Breast epithelium (tissue), 4 donors: ENCODE results near the gene RABAC1. TPM values are rescaled to one million over a fixed set of nuclear protein-coding genes. Genes with fewer than 3 reads are reported as not detected.
A peak's percentile ranks its signal among the peaks of the same experiment; 100 is the strongest.
"Not testable (repeated sequence)": the region's sequence is repeated elsewhere in the genome, so short reads cannot be mapped to it uniquely, and the experiment has no call there.

Source experiments
- DNase-seq, 2 donors: peaks; one replicate each; pipeline ENCODE4 v3.0.0-alpha.2; 2019; ENCODE audit warnings: low spot score in 2 of 2
- H3K27ac ChIP-seq, 2 donors: fragments of 200-600 bp; sonication (generic) in 1 of 2; one replicate each; pipeline ENCODE4 v1.5.1; 2016 to 2019; ENCODE audit warnings: mild to moderate bottlenecking in 1 of 2
- H3K27me3 ChIP-seq, 2 donors: fragments of 200-600 bp; sonication (generic) in 1 of 2; one replicate each; pipeline versions ENCODE4 v1.5.1 to v1.6.0; 2017 to 2019; ENCODE audit warnings: control low read depth in 1 of 2, mild to moderate bottlenecking in 1 of 2
- H3K36me3 ChIP-seq: fragments of 200-600 bp; one replicate; pipeline ENCODE4 v1.5.1; 2019
- H3K4me1 ChIP-seq, 2 donors: fragments of 200-600 bp; sonication (generic); one replicate each; pipeline ENCODE4 v1.5.1; 2016 to 2019; ENCODE audit warnings: control low read depth in 1 of 2
- H3K4me3 ChIP-seq, 3 donors: fragments of 200-600 bp; sonication (generic); 1 replicate in 2 of 3; 2 replicates in 1 of 3; pipeline ENCODE4 v1.5.1; 2016 to 2019; ENCODE audit warnings: mild to moderate bottlenecking in 3 of 3, moderate library complexity in 2 of 3
- H3K9me3 ChIP-seq, 2 donors: fragments of 200-600 bp; sonication (generic) in 1 of 2; one replicate each; pipeline ENCODE4 v1.5.1; 2016 to 2019; ENCODE audit warnings: control low read depth in 1 of 2
- POLR2A ChIP-seq: fragments of 450-650 bp; IDR thresholded peaks from one replicate; pipeline ENCODE4 v1.6.1; 2016; ENCODE audit warnings: antibody characterized with exemption, mild to moderate bottlenecking, moderate library complexity
- POLR2AphosphoS5 ChIP-seq, 3 donors: sonication (generic); formaldehyde crosslinking; IDR thresholded peaks; one replicate each; pipeline ENCODE4 v1.6.1; 2017; ENCODE audit warnings: antibody characterized with exemption in 3 of 3
- intact Hi-C: fragments of 100-400 bp; cut with DNase I; formaldehyde crosslinking; loops from one replicate; pipeline ENCODE4 v1.15.1; 2023; ENCODE audit warnings: low total_unique reads
- total RNA-seq, 3 donors: library from RNA; depleted of rRNA; stranded (reverse); fragments of >200 nt; gene quantifications; one replicate each; pipeline ENCODE4 v1.1.0, GENCODE V29; 2016
- TF ChIP-seq, protein P1 (sequence below), 3 donors: fragments of 450-650 bp; IDR thresholded peaks; one replicate each; pipeline ENCODE4 v1.5.1; 2016 to 2017; ENCODE audit warnings: antibody characterized with exemption in 3 of 3, mild to moderate bottlenecking in 3 of 3, moderate library complexity in 3 of 3

RABAC1 gene
- total RNA-seq, 3 donors from 2014 or later: 150 to 190 (median 153) TPM

DNA sequence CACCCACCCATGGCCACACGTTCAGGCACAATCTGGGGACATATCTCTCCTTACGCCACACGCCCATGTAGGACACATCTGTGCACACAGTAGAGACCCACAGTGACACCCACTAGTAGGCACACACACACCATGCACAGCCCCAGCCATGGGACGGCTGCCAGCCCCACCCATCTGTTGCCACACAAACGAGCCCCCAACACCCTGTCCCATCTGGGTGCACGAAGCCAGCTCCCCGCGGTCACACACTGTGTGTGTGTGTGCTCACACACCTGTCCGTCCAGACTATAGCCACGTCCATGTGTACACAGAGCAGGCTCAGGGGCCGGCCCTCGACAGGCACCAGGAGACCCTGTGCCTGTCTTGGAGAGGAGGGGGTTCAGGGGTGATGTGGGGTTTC, 41.4 kb downstream of the RABAC1 start:
- H3K36me3 ChIP-seq: no peaks in the 10 kb centered on the region
- DNase-seq: no peak
- peaks cover 7 to 79% of the 10 kb centered on the region in 2 donors for H3K27me3 ChIP-seq
- no peaks in the 10 kb centered on the region for H3K9me3 ChIP-seq
- TF ChIP-seq, protein P1, sequence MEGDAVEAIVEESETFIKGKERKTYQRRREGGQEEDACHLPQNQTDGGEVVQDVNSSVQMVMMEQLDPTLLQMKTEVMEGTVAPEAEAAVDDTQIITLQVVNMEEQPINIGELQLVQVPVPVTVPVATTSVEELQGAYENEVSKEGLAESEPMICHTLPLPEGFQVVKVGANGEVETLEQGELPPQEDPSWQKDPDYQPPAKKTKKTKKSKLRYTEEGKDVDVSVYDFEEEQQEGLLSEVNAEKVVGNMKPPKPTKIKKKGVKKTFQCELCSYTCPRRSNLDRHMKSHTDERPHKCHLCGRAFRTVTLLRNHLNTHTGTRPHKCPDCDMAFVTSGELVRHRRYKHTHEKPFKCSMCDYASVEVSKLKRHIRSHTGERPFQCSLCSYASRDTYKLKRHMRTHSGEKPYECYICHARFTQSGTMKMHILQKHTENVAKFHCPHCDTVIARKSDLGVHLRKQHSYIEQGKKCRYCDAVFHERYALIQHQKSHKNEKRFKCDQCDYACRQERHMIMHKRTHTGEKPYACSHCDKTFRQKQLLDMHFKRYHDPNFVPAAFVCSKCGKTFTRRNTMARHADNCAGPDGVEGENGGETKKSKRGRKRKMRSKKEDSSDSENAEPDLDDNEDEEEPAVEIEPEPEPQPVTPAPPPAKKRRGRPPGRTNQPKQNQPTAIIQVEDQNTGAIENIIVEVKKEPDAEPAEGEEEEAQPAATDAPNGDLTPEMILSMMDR (IDR thresholded peaks at IDR 0.05): no peak
- TF ChIP-seq POLR2A: no peak
- no peak for TF ChIP-seq POLR2AphosphoS5 (IDR thresholded peaks at IDR 0.05)
- no peak overlapping the region for H3K4me3 ChIP-seq
- H3K27ac ChIP-seq: no peak overlapping the region
- intact Hi-C loops: no loop called here
- peaks cover 3 to 5% of the 10 kb centered on the region in 2 donors for H3K4me1 ChIP-seq

DNA sequence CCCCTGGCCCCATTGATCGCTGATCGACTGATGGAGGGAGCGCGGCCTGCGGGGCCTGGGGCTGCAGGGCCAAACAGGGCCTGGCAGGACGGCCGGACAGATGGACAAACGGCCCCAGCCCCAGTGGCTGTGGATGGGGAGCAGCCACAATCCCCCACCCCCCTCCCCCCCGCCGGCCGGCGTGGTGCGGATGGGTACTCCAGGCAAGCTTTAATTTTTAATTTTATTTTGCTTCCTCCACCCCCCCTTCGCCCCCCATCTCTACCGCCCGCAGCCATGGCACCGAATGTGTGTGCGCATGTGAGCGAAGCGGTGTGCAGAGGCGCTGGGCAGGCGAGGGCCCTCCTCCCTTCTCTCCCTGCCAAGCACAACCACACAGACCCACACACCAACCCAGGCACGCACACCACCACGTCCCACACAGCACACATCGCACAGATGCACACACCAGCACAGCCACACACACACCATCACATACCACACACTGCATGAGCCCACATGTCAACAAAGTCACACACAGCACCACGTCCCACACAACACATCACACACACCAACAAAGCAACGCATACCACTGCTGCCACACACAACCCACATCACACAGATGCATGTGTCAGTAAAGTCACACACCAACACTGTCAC, 43.2 kb downstream of the RABAC1 start:
- H3K4me1 ChIP-seq: peaks cover 3 to 5% of the 10 kb centered on the region in 2 donors
- no peaks in the 10 kb centered on the region for H3K36me3 ChIP-seq
- intact Hi-C loops: no loop called here
- no peak for DNase-seq
- TF ChIP-seq POLR2A (no peak), POLR2AphosphoS5 (IDR thresholded peaks at IDR 0.05) (no peak)
- TF ChIP-seq, protein P1 (IDR thresholded peaks at IDR 0.05): no peak
- no peaks in the 10 kb centered on the region for H3K9me3 ChIP-seq
- H3K27ac ChIP-seq: no peak overlapping the region
- peaks cover 7 to 77% of the 10 kb centered on the region in 2 donors for H3K27me3 ChIP-seq
- H3K4me3 ChIP-seq: no peak overlapping the region

DNA sequence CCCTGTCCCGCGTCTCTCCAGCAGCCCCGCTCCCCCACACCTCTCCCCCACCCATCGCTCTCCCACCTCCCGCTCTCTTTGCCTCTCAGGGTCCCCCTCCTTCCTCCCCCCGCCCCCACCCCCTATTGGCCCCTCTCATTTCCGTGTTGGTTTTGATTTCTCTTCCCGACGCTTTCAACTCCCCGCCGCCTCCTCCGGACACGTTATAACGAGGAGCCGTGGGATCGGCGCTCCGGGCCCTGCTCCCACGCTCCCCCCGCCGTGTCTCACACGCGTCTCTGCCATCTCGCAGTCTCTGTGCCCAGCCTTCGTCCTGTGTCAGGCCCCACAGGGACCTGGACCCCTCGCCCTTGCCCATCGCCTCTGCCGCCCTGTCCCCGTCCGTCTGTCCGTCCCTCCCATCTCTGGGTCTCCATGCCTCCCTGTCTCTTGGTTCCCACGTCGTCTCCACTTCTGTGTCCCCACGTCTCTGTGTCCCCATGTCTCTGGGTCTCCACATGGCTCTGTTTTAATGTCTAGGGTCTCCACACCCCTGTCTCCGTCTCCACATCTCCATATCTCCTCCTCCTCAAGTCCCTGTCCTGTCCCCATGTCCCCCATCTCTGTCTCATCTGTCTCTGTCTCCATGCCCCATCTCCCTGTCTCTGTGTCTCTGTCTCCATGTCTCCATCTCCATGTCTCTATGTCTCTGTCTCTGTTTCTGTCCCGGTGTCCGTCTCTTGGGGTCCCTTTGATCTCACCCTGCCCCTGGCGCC, 43.9 kb downstream of the RABAC1 start:
- H3K36me3 ChIP-seq: no peaks in the 10 kb centered on the region
- peak overlapping the region in 1 of 3 donors; percentile 31 for H3K4me3 ChIP-seq
- TF ChIP-seq POLR2A: no peak
- TF ChIP-seq, protein P1 (IDR thresholded peaks at IDR 0.05): no peak
- TF ChIP-seq POLR2AphosphoS5 (IDR thresholded peaks at IDR 0.05): no peak
- no peak for DNase-seq
- peaks cover 3 to 5% of the 10 kb centered on the region in 2 donors for H3K4me1 ChIP-seq
- intact Hi-C loops: no loop called here
- no peak overlapping the region for H3K27ac ChIP-seq
- H3K27me3 ChIP-seq: peaks cover 7 to 71% of the 10 kb centered on the region in 2 donors
- H3K9me3 ChIP-seq: no peaks in the 10 kb centered on the region

DNA sequence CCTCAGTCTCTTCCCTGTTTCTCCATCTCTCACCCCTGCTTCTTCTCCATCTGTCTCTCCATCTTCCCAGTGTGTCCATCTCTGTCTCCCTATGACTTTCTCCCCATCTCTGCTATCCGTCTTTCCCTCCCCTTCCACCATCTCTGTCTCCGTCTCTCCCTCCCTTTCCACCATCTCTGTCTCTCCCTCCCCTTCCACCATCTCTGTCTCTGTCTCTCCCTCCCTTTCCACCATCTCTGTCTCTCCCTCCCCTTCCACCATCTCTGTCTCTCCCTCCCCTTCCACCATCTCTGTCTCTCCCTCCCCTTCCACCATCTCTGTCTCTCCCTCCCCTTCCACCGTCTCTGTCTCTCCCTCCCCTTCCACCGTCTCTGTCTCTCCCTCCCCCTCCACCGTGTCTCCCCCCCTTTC, 44.7 kb downstream of the RABAC1 start:
- peaks cover 7 to 71% of the 10 kb centered on the region in 2 donors for H3K27me3 ChIP-seq
- intact Hi-C loops: not testable (repeated sequence)

DNA sequence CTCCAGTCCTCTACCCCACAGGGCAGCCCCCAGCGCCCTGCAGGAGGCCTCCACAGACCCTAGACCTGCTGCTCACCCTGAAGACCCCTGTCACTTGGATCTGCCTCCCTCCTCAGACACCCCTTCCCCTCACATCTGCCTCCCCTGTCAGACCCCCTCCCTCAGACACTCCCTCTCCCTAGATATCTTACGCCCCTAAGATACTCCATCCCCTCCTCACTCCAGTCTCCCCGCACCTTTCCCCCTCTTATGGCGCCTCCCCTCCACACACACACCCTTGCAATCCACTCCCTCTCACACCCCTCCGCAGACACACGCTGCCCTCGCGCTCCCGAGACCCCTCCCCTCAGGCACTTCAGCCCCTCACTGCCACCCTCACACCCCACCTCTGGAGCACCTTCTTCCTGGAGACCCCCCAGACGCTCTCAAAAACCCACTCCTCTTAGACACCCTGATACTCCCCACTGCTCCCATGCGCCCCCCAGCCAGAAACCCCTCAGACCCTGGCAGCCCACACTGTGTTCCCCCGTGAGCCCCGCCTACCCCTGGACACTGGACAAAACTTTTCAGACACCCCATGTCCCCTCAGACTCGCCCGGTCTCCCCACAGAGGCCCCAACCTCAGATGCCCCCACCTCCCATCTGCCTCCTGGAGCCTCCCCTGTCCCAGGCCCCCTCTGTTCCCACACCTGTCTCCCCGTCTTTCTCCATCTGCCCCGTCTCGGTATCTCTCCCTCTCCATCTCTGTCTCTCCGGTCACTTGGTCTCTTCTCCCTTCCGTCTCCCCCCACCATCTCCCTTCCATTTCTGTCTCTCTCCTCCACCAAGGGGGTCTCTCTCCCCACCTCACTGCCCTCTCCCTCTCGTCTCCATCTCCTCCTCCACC, 45.3 kb downstream of the RABAC1 start:
- no peaks in the 10 kb centered on the region for H3K36me3 ChIP-seq
- H3K4me1 ChIP-seq: peaks cover 3 to 5% of the 10 kb centered on the region in 2 donors
- intact Hi-C loops: no loop called here
- no peak for DNase-seq
- TF ChIP-seq POLR2A (no peak), POLR2AphosphoS5 (IDR thresholded peaks at IDR 0.05) (no peak)
- TF ChIP-seq, protein P1 (IDR thresholded peaks at IDR 0.05): no peak
- no peak overlapping the region for H3K27ac ChIP-seq
- peaks cover 7 to 69% of the 10 kb centered on the region in 2 donors for H3K27me3 ChIP-seq
- H3K4me3 ChIP-seq: no peak overlapping the region
- H3K9me3 ChIP-seq: no peaks in the 10 kb centered on the region

More for the DNA sequence above, 44.7 kb downstream of the RABAC1 start:
- H3K27ac ChIP-seq, H3K36me3 ChIP-seq, H3K4me1 ChIP-seq, H3K4me3 ChIP-seq, H3K9me3 ChIP-seq, DNase-seq: not testable (repeated sequence)
